T47D (cell line): Measurements from ENCODE around the gene GPNMB.
A peak's percentile ranks its signal among the peaks of the same experiment; 100 is the strongest.

Experiments used
- DNase-seq, 2 experiments: peaks; one replicate each; pipeline versions ENCODE4 v3.0.0 to v3.0.0-alpha.2; 2011 to 2012; ENCODE audit warnings: low read depth in 1 of 2, low spot score in 1 of 2
- JUND ChIP-seq: IDR thresholded peaks from 2 replicates; pipeline ENCODE4 v1.6.1; 2012; ENCODE audit warnings: low read depth
- in situ Hi-C: cut with HindIII; loops from 2 replicates; pipeline ENCODE4 v1.10.0; 2016; ENCODE audit warnings: low sequenced_read_pairs, low pct_unique_long_range_greater_than_20kb

GPNMB gene

GRCh38 chr7:23237000-23237399 is 9.6 kb upstream of the GPNMB start:
- DNase-seq = no peak
- no peak for TF ChIP-seq JUND
- in situ Hi-C loops = no loop called here

DNA sequence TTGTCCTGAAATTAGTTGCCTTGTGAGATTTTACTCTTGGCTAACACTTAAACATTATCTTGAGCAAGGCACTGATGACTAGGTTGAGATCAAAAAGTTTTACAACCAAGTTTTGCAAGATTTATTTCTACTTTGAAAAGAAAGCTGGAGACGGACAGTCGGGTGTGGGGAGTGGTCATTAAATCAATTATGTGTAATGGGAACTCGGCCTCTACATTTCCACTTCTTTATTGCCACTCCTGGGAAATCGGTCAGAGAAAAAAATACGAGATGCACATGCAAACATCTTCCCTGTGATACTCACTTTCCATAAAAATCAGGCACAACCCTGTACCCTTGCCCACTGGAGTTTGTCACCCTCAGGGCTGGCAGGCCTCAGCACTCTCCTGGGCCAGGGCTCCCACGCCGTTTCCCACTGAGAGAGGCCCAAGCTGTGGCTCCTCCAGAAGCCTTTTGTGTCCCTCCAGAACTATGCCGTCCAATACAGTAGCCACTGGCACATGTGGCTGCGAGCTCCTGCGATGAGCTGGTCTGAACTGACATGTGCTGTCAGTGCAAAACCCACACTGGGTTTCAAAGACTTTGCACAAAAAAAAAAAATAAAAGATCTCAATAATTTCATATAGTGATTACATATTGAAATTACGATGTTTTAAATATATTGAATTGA is 7.5 kb upstream of the GPNMB start:
- in situ Hi-C loops = no loop called here
- TF ChIP-seq JUND = no peak
- no peak for DNase-seq

- in situ Hi-C loops = no loop called here
- DNase-seq = no peak
- TF ChIP-seq JUND = no peak
These were observed 6.9 kb upstream of the GPNMB start for GRCh38 chr7:23239698-23240097.

DNA sequence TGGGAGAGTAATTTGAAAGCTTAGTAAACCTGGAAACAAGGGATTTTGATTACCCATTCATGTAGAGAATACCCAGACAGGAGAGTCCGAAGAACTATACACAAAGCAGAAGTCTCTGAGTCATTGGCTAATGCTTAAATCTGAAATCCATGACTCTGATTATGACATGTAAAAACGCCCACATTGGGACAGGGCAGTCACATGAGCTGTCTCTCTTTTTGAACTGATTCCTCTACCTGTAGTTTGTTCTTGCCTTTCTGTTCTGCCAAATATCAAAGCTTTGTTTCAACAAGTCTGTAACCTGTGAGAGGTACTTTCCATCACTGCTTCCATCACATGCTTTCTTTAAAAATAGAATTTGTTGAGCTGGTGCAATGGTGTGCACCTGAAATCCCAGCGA is 4.3 kb upstream of the GPNMB start:
- no peak for DNase-seq
- in situ Hi-C loops = no loop called here
- no peak for TF ChIP-seq JUND

DNA sequence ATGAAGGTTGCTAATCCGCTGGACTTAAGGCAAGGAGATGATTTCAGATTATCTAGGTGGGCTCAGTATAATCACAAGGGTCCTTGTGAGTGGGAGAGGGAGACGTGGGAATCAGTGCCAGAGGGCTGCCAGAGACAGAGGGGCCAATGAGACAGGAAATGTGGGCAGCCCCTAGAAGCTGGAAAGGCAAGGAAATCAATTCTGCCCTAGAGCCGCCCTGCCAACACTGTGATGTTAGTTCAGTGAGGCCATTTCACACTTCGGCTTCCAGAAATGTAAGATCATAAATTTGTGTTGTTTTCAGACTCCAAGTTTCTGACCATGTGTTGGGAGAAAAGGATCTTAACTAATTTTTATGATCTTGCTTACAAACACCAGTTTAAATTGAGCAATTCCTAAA is 3.6 kb upstream of the GPNMB start:
- in situ Hi-C loops = no loop called here
- no peak for TF ChIP-seq JUND
- no peak for DNase-seq

DNA sequence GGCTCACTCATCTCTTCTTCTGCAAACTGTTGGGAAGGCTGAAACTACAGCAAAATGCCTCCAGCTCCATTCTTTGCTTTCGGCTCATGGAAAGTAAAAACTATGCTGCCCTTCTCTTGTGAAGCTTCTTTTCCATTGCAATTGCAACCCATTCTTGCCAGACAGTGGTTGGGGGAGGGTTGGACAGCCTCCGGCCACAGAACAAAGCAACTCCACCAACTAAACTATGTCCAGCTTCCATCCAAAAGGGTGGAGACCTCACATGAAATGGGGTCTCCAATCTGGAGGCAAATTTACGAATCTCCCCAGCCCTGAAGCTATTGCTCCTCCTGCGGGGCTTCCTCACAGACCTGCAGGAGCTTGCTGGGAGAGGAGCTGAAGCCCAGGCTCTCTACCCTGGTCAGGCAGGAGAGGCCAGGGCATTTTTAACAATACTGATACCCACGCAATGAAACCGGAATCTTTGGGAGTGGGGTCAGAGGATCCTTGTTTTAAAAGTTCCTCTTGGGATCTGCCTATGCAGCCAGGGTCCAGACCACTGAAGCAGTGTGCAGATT is 549 bp downstream of the GPNMB start:
- in situ Hi-C loops = no loop called here
- TF ChIP-seq JUND = no peak
- DNase-seq = no peak

DNA sequence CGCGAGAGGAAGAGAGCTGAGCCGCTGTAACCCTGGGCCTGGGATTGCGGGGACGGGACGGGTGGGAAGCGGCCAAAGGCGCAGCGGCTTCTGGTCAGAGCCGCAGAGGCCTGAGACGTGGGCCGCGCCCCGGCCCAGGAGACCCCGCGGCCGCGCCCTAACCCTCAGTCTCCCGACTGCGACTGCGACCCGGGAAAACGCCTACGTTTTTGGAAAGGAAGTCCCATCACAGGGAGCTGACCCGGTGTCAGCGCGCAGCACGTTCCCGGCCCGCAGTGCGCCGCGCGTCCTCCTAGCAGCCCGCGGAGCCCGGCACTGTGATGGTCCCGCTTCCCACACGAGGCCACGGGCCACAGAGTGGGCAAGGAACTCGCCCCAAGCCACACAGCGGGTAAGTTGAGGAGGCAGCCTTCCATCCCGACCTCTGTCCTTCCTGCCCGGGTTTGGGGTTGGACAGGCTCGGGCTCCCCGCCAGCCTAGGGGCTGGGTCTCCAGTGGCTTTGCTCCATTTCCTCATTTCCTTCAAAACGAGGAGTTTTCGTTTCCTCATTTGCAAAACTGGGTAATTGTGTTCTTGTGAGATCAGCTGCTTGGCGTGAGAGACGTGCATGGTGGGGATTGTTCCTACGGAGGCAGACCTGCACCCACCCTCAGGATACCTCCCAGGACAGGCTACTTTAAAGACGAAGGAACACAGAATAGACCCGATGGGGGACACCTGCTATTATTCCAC is 1.2 kb downstream of the GPNMB start:
- no peak for DNase-seq
- no peak for TF ChIP-seq JUND
- in situ Hi-C loops = no loop called here

- no peak for TF ChIP-seq JUND
- DNase-seq = no peak
- in situ Hi-C loops = no loop called here
These were observed 2.9 kb downstream of the GPNMB start for GRCh38 chr7:23249486-23249885.

- no peak for DNase-seq
- in situ Hi-C loops = no loop called here
- TF ChIP-seq JUND = no peak
These were observed 7.6 kb downstream of the GPNMB start for GRCh38 chr7:23254051-23254681.

DNA sequence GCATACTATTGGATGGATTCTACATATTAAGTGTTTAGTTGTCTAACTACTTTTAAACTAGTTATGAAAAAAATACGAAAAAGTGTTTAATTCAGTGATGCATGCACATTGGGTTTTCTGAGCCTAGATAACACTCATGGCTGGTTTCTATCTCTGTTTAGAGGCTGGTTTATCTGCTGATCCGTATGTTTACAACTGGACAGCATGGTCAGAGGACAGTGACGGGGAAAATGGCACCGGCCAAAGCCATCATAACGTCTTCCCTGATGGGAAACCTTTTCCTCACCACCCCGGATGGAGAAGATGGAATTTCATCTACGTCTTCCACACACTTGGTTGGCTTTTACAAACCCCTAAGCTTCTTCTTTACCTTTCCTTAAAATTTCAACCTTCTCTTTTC is 10.2 kb downstream of the GPNMB start:
- in situ Hi-C loops = no loop called here
- no peak for DNase-seq
- no peak for TF ChIP-seq JUND

GRCh38 chr7:23260371-23260770 is 13.8 kb downstream of the GPNMB start:
- no peak for DNase-seq
- in situ Hi-C loops = no loop called here
- TF ChIP-seq JUND = no peak

GRCh38 chr7:23261843-23262452 is 15.4 kb downstream of the GPNMB start:
- DNase-seq = peak; percentile 67 to 77
- in situ Hi-C loops = no loop called here
- no peak for TF ChIP-seq JUND
